GM12891 (cell line): ENCODE measurements around the gene FAF2.
"Not testable (repeated sequence)": the region's sequence is repeated elsewhere in the genome, so short reads cannot be mapped to it uniquely, and the experiment has no call there.

Source experiments
- DNase-seq: peaks from one replicate; pipeline ENCODE4 v3.0.0; 2011; ENCODE audit warnings: low spot score; ENCODE audit not compliant: insufficient read length
- FAIRE-seq: peaks from 2 replicates; lab custom pipeline; 2011; peaks lifted over from hg19 to GRCh38; lab: Jason Lieb, UNC
- PAX5 ChIP-seq: IDR thresholded peaks from 2 replicates; pipeline ENCODE4 v1.6.1; 2011; ENCODE audit warnings: low read length, moderate library complexity, mild to moderate bottlenecking; ENCODE audit not compliant: insufficient read depth, severe bottlenecking
- POLR2A ChIP-seq: IDR thresholded peaks from 2 replicates; pipeline ENCODE4 v1.6.1; 2011; ENCODE audit warnings: low read depth, low read length, control low read depth
- POLR2AphosphoS5 ChIP-seq: IDR thresholded peaks from 2 replicates; pipeline ENCODE4 v1.6.1; 2011; ENCODE audit warnings: low read depth, low read length, control low read depth
- POU2F2 ChIP-seq: IDR thresholded peaks from 2 replicates; pipeline ENCODE4 v1.6.1; 2011; ENCODE audit warnings: low read depth, mild to moderate bottlenecking, control low read depth, low read length, moderate library complexity
- SPI1 ChIP-seq: IDR thresholded peaks from 2 replicates; pipeline ENCODE4 v1.6.1; 2011; ENCODE audit warnings: low read depth, low read length, control low read depth
- TAF1 ChIP-seq: IDR thresholded peaks from 2 replicates; pipeline ENCODE4 v1.6.1; 2011; ENCODE audit warnings: low read depth, low read length, control low read depth

The FAF2 gene

GRCh38 chr5:176438959-176439757, 9.0 kb upstream of the FAF2 start:
- TF ChIP-seq POU2F2 (no peak), POLR2A (no peak), TAF1 (no peak), SPI1 (no peak), PAX5 (no peak)
- FAIRE-seq (no peak), DNase-seq (no peak)

- FAIRE-seq, result no peak
- DNase-seq, result no peak
- TF ChIP-seq SPI1 (no peak), POLR2A (no peak), POLR2AphosphoS5 (no peak), PAX5 (no peak), TAF1 (no peak), POU2F2 (no peak)
Observed at GRCh38 chr5:176440927-176441706, 7.1 kb upstream of the FAF2 start.

- DNase-seq (no peak), FAIRE-seq (no peak)
- TF ChIP-seq PAX5 (no peak), POU2F2 (no peak)
Observed at GRCh38 chr5:176441921-176442323, 6.3 kb upstream of the FAF2 start.

- not testable (repeated sequence) for DNase-seq, FAIRE-seq
Observed at GRCh38 chr5:176442911-176443310, 5.3 kb upstream of the FAF2 start.

GRCh38 chr5:176444742-176445141, 3.4 kb upstream of the FAF2 start:
- TF ChIP-seq TAF1, result no peak
- no peak for TF ChIP-seq POLR2AphosphoS5
- TF ChIP-seq POLR2A, result no peak
- TF ChIP-seq POU2F2, result no peak
- no peak for TF ChIP-seq SPI1
- no peak for TF ChIP-seq PAX5
- FAIRE-seq (no peak), DNase-seq (no peak)

GRCh38 chr5:176446028-176446665, 2.0 kb upstream of the FAF2 start:
- FAIRE-seq, result no peak
- TF ChIP-seq POU2F2, result no peak
- TF ChIP-seq POLR2A, result no peak
- no peak for TF ChIP-seq PAX5
- TF ChIP-seq TAF1, result no peak
- no peak for TF ChIP-seq SPI1
- no peak for TF ChIP-seq POLR2AphosphoS5
- DNase-seq, result no peak

- DNase-seq (no peak), FAIRE-seq (no peak)
- TF ChIP-seq POLR2A (no peak), PAX5 (no peak), TAF1 (no peak), POU2F2 (no peak)
Observed at GRCh38 chr5:176446884-176447590, 1.1 kb upstream of the FAF2 start.

GRCh38 chr5:176447591-176447977, 601 bp upstream of the FAF2 start:
- DNase-seq (no peak), FAIRE-seq (no peak)
- no peak for TF ChIP-seq POU2F2
- TF ChIP-seq POLR2AphosphoS5, result no peak
- no peak for TF ChIP-seq TAF1
- TF ChIP-seq SPI1, result no peak
- no peak for TF ChIP-seq PAX5
- no peak for TF ChIP-seq POLR2A

- TF ChIP-seq TAF1 (no peak), PAX5 (no peak), POLR2AphosphoS5 (no peak), POU2F2 (no peak), POLR2A (no peak), SPI1 (no peak)
- no peak for DNase-seq
- FAIRE-seq, result no peak
Observed at GRCh38 chr5:176450077-176450476, 1.9 kb downstream of the FAF2 start.
